Activated naive CD4-positive, alpha-beta T cell treated with anti-CD3 and anti-CD28 coated beads, Interleukin-2, amount 10 ng/mL, durations not matched to agents 7 days and 5 days (primary cell): Measurements from ENCODE around the gene COX10.
A peak's percentile ranks its signal among the peaks of the same experiment; 100 is the strongest.
"Not testable (repeated sequence)": the region's sequence is repeated elsewhere in the genome, so short reads cannot be mapped to it uniquely, and the experiment has no call there.

Source experiments
- CTCF ChIA-PET: fragments of 350-600 bp; sonication (Branson Sonifier 250); formaldehyde crosslinking; loops from one replicate; lab custom pipeline; 2021; ENCODE audit warnings: antibody characterized with exemption; lab: Charles Lee
- DNase-seq: peaks from one replicate; pipeline ENCODE4 v3.0.0-alpha.2; 2020
- H3K27ac Mint-ChIP-seq: one replicate; pipeline ENCODE4 v1.8.0; 2021; ENCODE audit warnings: mild to moderate bottlenecking, moderate library complexity, mixed read lengths
- H3K27me3 Mint-ChIP-seq: one replicate; pipeline ENCODE4 v1.8.0; 2021; ENCODE audit warnings: mild to moderate bottlenecking, mixed read lengths
- H3K36me3 Mint-ChIP-seq: one replicate; pipeline ENCODE4 v1.8.0; 2021; ENCODE audit warnings: mixed read lengths
- H3K4me1 Mint-ChIP-seq: one replicate; pipeline ENCODE4 v1.8.0; 2021; ENCODE audit warnings: mixed read lengths
- H3K4me3 Mint-ChIP-seq: one replicate; pipeline ENCODE4 v1.8.0; 2021; ENCODE audit warnings: mild to moderate bottlenecking, moderate library complexity, mixed read lengths
- H3K9me3 Mint-ChIP-seq: one replicate; pipeline ENCODE4 v1.8.0; 2021; ENCODE audit warnings: mixed read lengths

Gene COX10

GRCh38 chr17:14069251-14070021 lies at the start of gene COX10:
TSS of gene COX10 (plus strand) at chr17:14069504. CDS start at chr17:14069606, 102 bp downstream.
- Mint-ChIP-seq H3K4me1 (peaks cover 55% of the 10 kb centered on the region), H3K27ac (peak within 1 kb of the TSS; percentile 93), H3K4me3 (peak within 1 kb of the TSS; percentile 94), H3K9me3 (peaks cover 8% of the 10 kb centered on the region), H3K36me3 (peaks cover 35% of the 10 kb centered on the region), H3K27me3 (no peaks in the 10 kb centered on the region)
- DNase-seq = peak; percentile 90
- CTCF ChIA-PET = interaction anchor here (0.6 kb wide), 1 partner anchor 231 kb away, joined by 3 read pairs; the partner anchor contains the start of gene HS3ST3B1

DNA sequence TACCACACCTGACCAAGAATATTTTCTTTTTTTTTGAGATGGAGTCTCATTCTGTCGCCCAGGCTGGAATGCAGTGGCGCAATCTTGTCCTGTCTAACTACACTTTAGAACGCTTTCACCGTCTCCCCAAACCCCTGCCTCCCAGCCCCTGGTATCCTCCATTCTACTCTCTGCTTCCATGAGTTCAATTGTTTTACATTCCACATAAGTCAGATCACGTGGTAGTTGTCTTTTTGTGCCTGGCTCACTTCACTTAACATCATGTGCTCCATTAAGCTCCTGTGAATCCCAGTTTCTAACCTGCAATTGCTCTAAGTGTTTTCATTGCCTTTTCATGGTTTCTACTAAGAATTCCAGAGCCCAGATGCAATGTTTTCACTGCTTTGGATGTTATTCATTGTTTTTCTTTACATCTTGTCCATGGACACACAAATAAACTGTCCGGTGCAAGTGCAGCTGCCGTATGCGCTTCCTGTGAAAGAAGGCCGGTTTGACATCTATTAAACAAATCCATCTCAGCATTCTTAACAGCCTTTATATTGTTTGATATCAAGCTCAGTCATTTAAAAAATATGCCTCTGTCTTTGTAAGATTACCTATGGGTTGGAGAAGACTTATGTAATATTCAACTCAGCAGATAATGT lies 47.5 kb upstream of the COX10 start:
- peaks cover 15% of the 10 kb centered on the region for H3K4me1 Mint-ChIP-seq
- H3K36me3 Mint-ChIP-seq, H3K27ac Mint-ChIP-seq, DNase-seq, CTCF ChIA-PET, H3K27me3 Mint-ChIP-seq, H3K4me3 Mint-ChIP-seq, H3K9me3 Mint-ChIP-seq: not testable (repeated sequence)

DNA sequence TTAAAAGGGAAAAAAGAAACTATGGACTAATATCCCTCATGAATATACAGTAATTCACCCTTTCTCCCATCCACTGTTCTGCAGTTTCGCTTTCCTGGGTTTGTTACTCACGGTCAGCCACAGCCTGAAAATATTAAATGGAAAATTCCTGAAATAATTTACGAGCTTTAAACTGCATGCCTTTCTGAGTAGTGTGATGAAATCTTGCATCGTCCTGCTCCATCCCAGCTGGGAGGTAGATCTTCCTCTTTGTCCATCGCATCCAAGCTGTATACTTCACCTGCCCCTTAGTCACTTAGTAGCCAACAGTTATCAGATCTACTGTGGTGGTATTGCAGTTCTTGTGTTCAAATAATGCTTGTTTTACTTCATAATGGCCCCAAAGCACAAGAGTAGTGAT lies 39.5 kb upstream of the COX10 start:
- H3K27ac Mint-ChIP-seq, H3K27me3 Mint-ChIP-seq, H3K4me1 Mint-ChIP-seq, DNase-seq, H3K4me3 Mint-ChIP-seq, CTCF ChIA-PET, H3K9me3 Mint-ChIP-seq: not testable (repeated sequence)
- H3K36me3 Mint-ChIP-seq = peaks cover 45% of the 10 kb centered on the region

- Mint-ChIP-seq H3K4me3 (no peak overlapping the region), H3K9me3 (peaks cover 8% of the 10 kb centered on the region), H3K27me3 (no peaks in the 10 kb centered on the region), H3K4me1 (peaks cover 17% of the 10 kb centered on the region), H3K27ac (no peak overlapping the region), H3K36me3 (peaks cover 56% of the 10 kb centered on the region)
- CTCF ChIA-PET = no interaction called here
- no peak for DNase-seq
Observed at GRCh38 chr17:14032234-14032633, 37.1 kb upstream of the COX10 start.

DNA sequence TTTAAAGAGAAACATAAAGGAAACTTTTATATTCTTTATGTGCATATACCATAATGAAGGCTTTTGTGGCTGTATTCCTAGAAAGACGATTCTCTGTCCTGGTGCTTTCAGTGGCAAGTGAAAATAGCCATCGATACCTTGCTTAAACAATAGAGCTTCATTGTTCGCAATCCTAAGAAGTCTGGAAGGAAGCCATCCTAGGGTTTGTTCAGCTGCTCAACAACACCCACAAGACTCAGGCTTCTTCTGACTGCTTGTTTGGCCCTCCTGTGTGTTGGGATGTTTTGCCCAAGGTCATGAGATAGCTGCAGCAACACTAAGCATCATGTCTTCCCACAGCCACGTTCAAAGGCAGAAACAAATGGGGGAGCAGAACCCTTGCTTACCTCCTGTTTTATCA lies 36.1 kb upstream of the COX10 start:
- Mint-ChIP-seq H3K9me3 (peaks cover 8% of the 10 kb centered on the region), H3K4me1 (peaks cover 26% of the 10 kb centered on the region), H3K27ac (no peak overlapping the region), H3K4me3 (no peak overlapping the region), H3K27me3 (no peaks in the 10 kb centered on the region), H3K36me3 (peaks cover 61% of the 10 kb centered on the region)
- no peak for DNase-seq
- CTCF ChIA-PET = no interaction called here

GRCh38 chr17:14037453-14037852 lies 31.9 kb upstream of the COX10 start:
- CTCF ChIA-PET = no interaction called here
- H3K36me3 Mint-ChIP-seq = peaks cover 55% of the 10 kb centered on the region
- DNase-seq = no peak
- no peaks in the 10 kb centered on the region for H3K27me3 Mint-ChIP-seq
- peaks cover 37% of the 10 kb centered on the region for H3K4me1 Mint-ChIP-seq
- no peak overlapping the region for H3K4me3 Mint-ChIP-seq
- H3K9me3 Mint-ChIP-seq = peaks cover 7% of the 10 kb centered on the region
- peak overlapping the region; percentile 56 for H3K27ac Mint-ChIP-seq

DNA sequence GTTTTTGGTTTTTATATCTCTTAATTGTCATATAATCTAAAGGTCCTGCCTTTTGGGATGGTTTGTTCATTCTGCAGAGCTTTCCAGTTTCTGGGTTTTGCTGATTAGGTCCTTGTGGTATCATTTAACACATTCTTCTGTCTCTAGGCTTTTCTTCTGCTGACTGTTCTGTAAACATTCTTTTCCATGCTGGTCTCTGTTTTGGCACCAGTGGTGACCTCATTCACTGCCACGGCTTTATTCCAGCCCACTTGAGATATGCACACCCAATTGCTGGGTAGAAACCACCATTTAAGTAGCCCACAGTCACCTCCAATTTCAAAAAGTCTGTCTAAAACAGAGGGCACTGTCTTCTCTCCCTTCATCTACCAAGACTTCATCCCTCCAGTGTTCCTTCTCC lies 31.1 kb upstream of the COX10 start:
- DNase-seq = no peak
- Mint-ChIP-seq H3K27me3 (no peaks in the 10 kb centered on the region), H3K4me1 (peaks cover 37% of the 10 kb centered on the region), H3K27ac (peak overlapping the region; percentile 1), H3K9me3 (peaks cover 7% of the 10 kb centered on the region), H3K4me3 (no peak overlapping the region), H3K36me3 (peaks cover 52% of the 10 kb centered on the region)
- CTCF ChIA-PET = no interaction called here

DNA sequence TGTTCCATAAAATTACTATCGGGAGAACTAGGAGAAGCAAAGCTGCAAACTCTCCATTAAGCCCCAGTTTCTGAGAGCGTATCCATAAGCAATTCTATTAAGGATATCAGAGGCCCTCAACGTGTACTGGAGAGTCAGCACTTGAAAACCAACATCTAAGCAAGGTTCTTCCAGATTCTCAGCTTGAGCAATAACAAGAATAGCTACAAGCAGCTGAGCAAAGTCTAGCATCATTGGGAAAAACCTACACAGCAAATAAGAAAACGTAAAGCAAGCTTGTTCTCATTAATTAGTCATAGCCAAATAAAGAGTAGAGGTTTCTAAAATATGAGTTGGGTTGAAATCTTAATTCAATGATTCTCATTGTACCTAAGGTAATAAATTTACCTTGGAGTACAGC lies 26.9 kb upstream of the COX10 start:
- no peak for DNase-seq
- peaks cover 33% of the 10 kb centered on the region for H3K4me1 Mint-ChIP-seq
- H3K9me3 Mint-ChIP-seq = no peaks in the 10 kb centered on the region
- no peaks in the 10 kb centered on the region for H3K27me3 Mint-ChIP-seq
- H3K27ac Mint-ChIP-seq = no peak overlapping the region
- H3K4me3 Mint-ChIP-seq = no peak overlapping the region
- CTCF ChIA-PET = interaction anchor here (1.0 kb wide), 1 partner anchor 161 kb away, joined by 3 read pairs; no protein-coding TSS in a partner anchor
- H3K36me3 Mint-ChIP-seq = peaks cover 24% of the 10 kb centered on the region

DNA sequence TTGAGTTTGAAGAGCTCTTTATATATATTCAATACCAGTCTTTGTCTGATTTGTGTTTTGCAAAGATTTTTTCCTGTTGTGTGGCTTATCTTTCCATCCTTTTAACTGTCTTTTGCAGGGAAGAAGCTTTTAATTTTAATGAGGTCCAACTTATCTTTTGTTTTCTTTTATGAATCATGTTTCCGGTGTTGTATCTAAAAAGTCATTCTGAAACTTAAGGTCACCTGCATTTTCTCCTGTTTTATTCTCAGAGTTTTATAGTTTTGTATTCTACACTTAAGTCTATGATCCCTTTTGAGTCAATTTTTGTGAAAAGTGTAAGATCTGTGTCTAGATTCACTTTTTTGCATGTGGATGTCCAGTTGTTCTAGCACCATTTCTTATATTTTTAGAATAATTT lies 24.6 kb upstream of the COX10 start:
- Mint-ChIP-seq H3K4me3 (no peak overlapping the region), H3K36me3 (peaks cover 21% of the 10 kb centered on the region), H3K27me3 (no peaks in the 10 kb centered on the region), H3K9me3 (no peaks in the 10 kb centered on the region), H3K4me1 (peaks cover 16% of the 10 kb centered on the region), H3K27ac (no peak overlapping the region)
- CTCF ChIA-PET = interaction anchor here (1.0 to 1.7 kb wide), 2 partner anchors 12 to 256 kb away, joined by 5 to 6 read pairs; partner anchors contain the start of gene HS3ST3B1
- no peak for DNase-seq

GRCh38 chr17:14046978-14047377 lies 22.3 kb upstream of the COX10 start:
- H3K27ac Mint-ChIP-seq = no peak overlapping the region
- no peak overlapping the region for H3K4me3 Mint-ChIP-seq
- H3K4me1 Mint-ChIP-seq = peaks cover 15% of the 10 kb centered on the region
- CTCF ChIA-PET = interaction anchor here (0.5 to 1.4 kb wide), 5 partner anchors 11 to 254 kb away, joined by 3 to 4 read pairs (median 3); partner anchors contain the start of gene HS3ST3B1
- H3K36me3 Mint-ChIP-seq = peaks cover 30% of the 10 kb centered on the region
- H3K9me3 Mint-ChIP-seq = no peaks in the 10 kb centered on the region
- no peak for DNase-seq
- H3K27me3 Mint-ChIP-seq = no peaks in the 10 kb centered on the region

GRCh38 chr17:14047591-14047990 lies 21.7 kb upstream of the COX10 start:
- CTCF ChIA-PET = interaction anchor here (0.5 to 1.4 kb wide), 4 partner anchors 10 to 253 kb away, joined by 3 to 4 read pairs (median 3); partner anchors contain the start of gene HS3ST3B1
- H3K27ac Mint-ChIP-seq = no peak overlapping the region
- peaks cover 27% of the 10 kb centered on the region for H3K36me3 Mint-ChIP-seq
- no peaks in the 10 kb centered on the region for H3K9me3 Mint-ChIP-seq
- peaks cover 15% of the 10 kb centered on the region for H3K4me1 Mint-ChIP-seq
- no peak overlapping the region for H3K4me3 Mint-ChIP-seq
- no peak for DNase-seq
- no peaks in the 10 kb centered on the region for H3K27me3 Mint-ChIP-seq

DNA sequence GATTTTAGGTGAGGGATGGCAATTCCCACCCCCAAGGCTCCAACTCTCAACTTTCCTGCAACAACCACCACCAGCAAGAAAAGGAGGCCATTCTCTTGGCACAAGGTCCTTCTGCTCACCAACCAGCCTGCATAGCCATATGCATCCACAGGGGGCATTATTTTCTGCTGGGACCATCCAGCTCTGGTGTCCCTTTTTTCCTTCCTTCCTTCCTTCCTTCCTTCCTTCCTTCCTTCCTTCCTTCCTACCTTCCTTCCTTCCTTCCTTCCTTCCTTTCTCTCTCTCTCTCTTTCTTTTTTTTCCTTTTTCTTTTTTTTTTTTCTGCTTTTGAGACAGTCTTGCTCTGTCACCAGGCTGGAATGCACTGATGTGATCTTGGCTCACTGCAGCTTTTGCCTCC lies 21.1 kb upstream of the COX10 start:
- H3K9me3 Mint-ChIP-seq = no peaks in the 10 kb centered on the region
- peak; percentile 21 for DNase-seq
- H3K36me3 Mint-ChIP-seq = peaks cover 27% of the 10 kb centered on the region
- peaks cover 15% of the 10 kb centered on the region for H3K4me1 Mint-ChIP-seq
- CTCF ChIA-PET = interaction anchor here (1.2 to 1.4 kb wide), 2 partner anchors 13 to 43 kb away, joined by 3 read pairs; no protein-coding TSS in a partner anchor
- no peak overlapping the region for H3K4me3 Mint-ChIP-seq
- no peaks in the 10 kb centered on the region for H3K27me3 Mint-ChIP-seq
- no peak overlapping the region for H3K27ac Mint-ChIP-seq

DNA sequence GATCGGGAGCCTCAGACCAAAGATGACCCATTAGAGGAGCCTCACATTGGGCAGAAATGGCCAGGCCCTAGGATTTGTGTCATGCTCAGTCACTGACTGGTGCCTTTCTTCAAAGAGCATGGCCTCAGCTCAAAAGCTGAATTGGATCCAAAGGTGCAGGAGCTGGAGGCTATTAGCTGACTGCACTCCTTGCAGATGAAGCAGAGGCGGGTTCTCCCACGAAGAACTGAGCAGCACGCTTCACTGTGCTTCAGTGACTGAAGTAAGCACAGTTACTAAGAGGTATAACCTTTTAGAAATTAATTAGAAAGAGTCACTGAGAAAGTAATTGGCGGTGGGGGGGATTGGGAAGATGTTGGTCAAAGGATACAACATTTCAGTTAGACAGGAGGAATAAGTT lies 18.7 kb upstream of the COX10 start:
- Mint-ChIP-seq H3K27me3 (no peaks in the 10 kb centered on the region), H3K4me1 (peaks cover 3% of the 10 kb centered on the region), H3K36me3 (peaks cover 27% of the 10 kb centered on the region), H3K27ac (no peak overlapping the region), H3K4me3 (no peak overlapping the region), H3K9me3 (no peaks in the 10 kb centered on the region)
- CTCF ChIA-PET = no interaction called here
- no peak for DNase-seq

DNA sequence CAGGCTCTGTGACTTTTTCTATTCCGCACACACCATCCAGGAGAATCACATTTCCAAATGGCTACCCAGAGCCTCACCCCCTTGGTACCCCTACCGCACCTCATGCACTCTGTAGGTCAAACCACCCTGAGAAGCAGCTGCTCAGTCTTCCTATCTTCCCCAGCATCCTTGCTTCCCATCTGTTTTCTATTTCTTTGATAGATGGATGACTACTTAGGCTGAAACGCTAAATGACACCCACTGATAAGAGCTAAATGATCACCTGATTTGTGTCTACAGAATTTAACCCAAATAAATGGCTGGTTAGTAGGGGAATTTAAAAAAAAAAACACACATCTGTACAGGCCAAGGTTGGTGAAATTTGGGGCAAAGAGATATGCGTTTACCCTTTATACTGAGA lies 17.6 kb upstream of the COX10 start:
- H3K27me3 Mint-ChIP-seq = no peaks in the 10 kb centered on the region
- peaks cover 3% of the 10 kb centered on the region for H3K4me1 Mint-ChIP-seq
- H3K27ac Mint-ChIP-seq = no peak overlapping the region
- H3K9me3 Mint-ChIP-seq = no peaks in the 10 kb centered on the region
- H3K36me3 Mint-ChIP-seq = peaks cover 35% of the 10 kb centered on the region
- CTCF ChIA-PET = no interaction called here
- no peak for DNase-seq
- no peak overlapping the region for H3K4me3 Mint-ChIP-seq
